Spleen (tissue), 11 donors: ENCODE measurements around the gene NPDC1. TPM values are rescaled to one million over a fixed set of nuclear protein-coding genes. Genes with fewer than 3 reads are reported as not detected.
A peak's percentile ranks its signal among the peaks of the same experiment; 100 is the strongest.

Source experiments
- DNase-seq: peaks from one replicate; pipeline ENCODE4 v3.0.0-alpha.2; 2020
- H3K27ac ChIP-seq, 8 donors: fragments of 200-600 bp; sonication (generic) in 7 of 8; 1 replicate in 4 of 8; 2 replicates in 4 of 8; pipeline versions ENCODE4 v1.5.0 to v1.8.0; 2016 to 2021; ENCODE audit warnings: inconsistent platforms in 4 of 8, mild to moderate bottlenecking in 4 of 8, moderate library complexity in 1 of 8
- H3K27me3 ChIP-seq, 7 donors: fragments of 200-600 bp; sonication (generic) in 6 of 7; replicated peaks in 1 of 7; 1 replicate in 4 of 7; 2 replicates in 3 of 7; pipeline versions ENCODE4 v1.5.0 to v1.8.0; 2016 to 2021; ENCODE audit warnings: inconsistent platforms in 3 of 7, mild to moderate bottlenecking in 1 of 7
- H3K36me3 ChIP-seq, 6 donors: fragments of 200-600 bp; sonication (generic) in 5 of 6; 1 replicate in 4 of 6; 2 replicates in 2 of 6; pipeline versions ENCODE4 v1.5.0 to v1.8.0; 2016 to 2021; ENCODE audit warnings: inconsistent platforms in 2 of 6
- H3K4me1 ChIP-seq, 6 donors: fragments of 200-600 bp; sonication (generic) in 5 of 6; 1 replicate in 3 of 6; 2 replicates in 3 of 6; pipeline versions ENCODE4 v1.5.0 to v1.8.0; 2016 to 2021; ENCODE audit warnings: inconsistent platforms in 3 of 6
- H3K4me3 ChIP-seq, 8 donors: fragments of 200-600 bp; sonication (generic) in 7 of 8; 1 replicate in 4 of 8; 2 replicates in 4 of 8; pipeline versions ENCODE4 v1.5.0 to v1.8.0; 2016 to 2021; ENCODE audit warnings: inconsistent platforms in 4 of 8, mild to moderate bottlenecking in 4 of 8, moderate library complexity in 2 of 8
- H3K9me3 ChIP-seq, 8 donors: fragments of 200-600 bp; sonication (generic) in 7 of 8; 1 replicate in 4 of 8; 2 replicates in 4 of 8; pipeline versions ENCODE4 v1.5.0 to v1.8.0; 2016 to 2021; ENCODE audit warnings: inconsistent platforms in 4 of 8
- CTCF ChIP-seq, 11 experiments: fragments of 200-600 bp in 7 of 11; fragments of 450-650 bp in 4 of 11; sonication (generic) in 4 of 11; IDR thresholded peaks in 8 of 11; conservative IDR thresholded peaks in 3 of 11; 1 replicate in 7 of 11; 2 replicates in 4 of 11; pipeline versions ENCODE4 v1.4.0 to v1.8.0; 2016 to 2021; ENCODE audit warnings: antibody characterized with exemption in 11 of 11, inconsistent platforms in 4 of 11, mild to moderate bottlenecking in 1 of 11
- POLR2A ChIP-seq, 3 donors: fragments of 450-650 bp; IDR thresholded peaks; one replicate each; pipeline ENCODE4 v1.5.1; 2017; ENCODE audit warnings: antibody characterized with exemption in 3 of 3, mild to moderate bottlenecking in 1 of 3
- POLR2AphosphoS5 ChIP-seq, 3 donors: sonication (generic); formaldehyde crosslinking; IDR thresholded peaks; one replicate each; pipeline ENCODE4 v1.5.1; 2017; ENCODE audit warnings: antibody characterized with exemption in 3 of 3
- WGBS, 5 donors: extraction: QIAGEN DNeasy Blood & Tissue Kit in 3 of 5; methylation state at CpG; one replicate each; pipeline versions ENCODE4 v1.1.5 to v1.1.7; 2013 to 2018; 5-methylcytosine and 5-hydroxymethylcytosine counted together
- intact Hi-C: fragments of 100-400 bp; cut with DNase I; formaldehyde crosslinking; loops from one replicate; pipeline ENCODE4 v1.15.0; 2023; ENCODE audit warnings: low total_unique reads
- polyA plus RNA-seq, 3 donors: library from polyadenylated mRNA; stranded (reverse); fragments of 200-250 nt; gene quantifications; one replicate each; pipeline ENCODE4 v1.2.1, GENCODE V29; 2013
- total RNA-seq, 7 donors: library from RNA; depleted of rRNA in 3 of 7; stranded (reverse); fragments of >200 nt in 3 of 7; fragmentation: NEBNext Ultra II Directional in 4 of 7; extraction: Animal tissue kit (Norgen Biotek cat#: 25700) in 4 of 7; gene quantifications; one replicate each; pipeline versions ENCODE4 v1.1.0 to v1.2.1, GENCODE V29; 2016 to 2021
- donor health status: healthy with polysubstance abuse.
- donor health status: DM: no; HTN: no; CAD: no; lungs with moderate emphysema.
- donor health status: DM: no; HTN: no; CAD: no.
- donor health status: Bipolar disorder and iron deficiency.
- donor health status: healthy.
- donor health status: DM: no; HTN: no; CAD: no.
- donor health status: DM: yes; HTN: yes; CAD: no.

Gene NPDC1
- total and polyA plus RNA-seq, 10 donors, result 86.3 to 358 (median 132) TPM

GRCh38 chr9:136995362-136995761 is 50.6 kb downstream of the NPDC1 start:
- WGBS, 5 donors, result 44 to 68% (median 46%) methylated on average over 25 to 30 of the region's 30 CpGs
- no peak for DNase-seq
- Histone ChIP-seq H3K4me1 (peaks cover 53 to 92% (median 88%) of the 10 kb centered on the region in 6 donors), H3K27me3 (peaks cover 0 to 30% (median 0%) of the 10 kb centered on the region in 7 donors), H3K4me3 (peak overlapping the region in 3 of 8 donors; percentile 27 to 63 (median 30)), H3K9me3 (no peaks in the 10 kb centered on the region), H3K27ac (peak overlapping the region in 6 of 8 donors; percentile 39 to 89 (median 81)), H3K36me3 (peaks cover 0 to 21% (median 4%) of the 10 kb centered on the region in 6 donors)
- TF ChIP-seq POLR2AphosphoS5 (IDR thresholded peaks at IDR 0.05) (peak in 2 of 3 donors; percentile 6 to 59), CTCF (IDR thresholded peaks at IDR 0.05 in 8 of 11, conservative IDR thresholded peaks at IDR 0.05 in 3 of 11) (no peak)
- intact Hi-C loops, result no loop called here

GRCh38 chr9:136994888-136995230 is 51.1 kb downstream of the NPDC1 start:
- no peak for DNase-seq
- intact Hi-C loops, result no loop called here
- Histone ChIP-seq H3K36me3 (peaks cover 0 to 21% (median 4%) of the 10 kb centered on the region in 6 donors), H3K9me3 (no peaks in the 10 kb centered on the region), H3K27ac (peak overlapping the region in 3 of 8 donors; percentile 84 to 89 (median 86)), H3K27me3 (peaks cover 0 to 30% (median 0%) of the 10 kb centered on the region in 7 donors), H3K4me1 (peaks cover 48 to 87% (median 83%) of the 10 kb centered on the region in 6 donors), H3K4me3 (peak overlapping the region in 1 of 8 donors; percentile 63)
- TF ChIP-seq CTCF (IDR thresholded peaks at IDR 0.05 in 8 of 11, conservative IDR thresholded peaks at IDR 0.05 in 3 of 11) (no peak), POLR2A (IDR thresholded peaks at IDR 0.05) (no peak), POLR2AphosphoS5 (IDR thresholded peaks at IDR 0.05) (peak in 2 of 3 donors; percentile 5 to 6)
- WGBS, 5 donors, result 39 to 68% (median 52%) methylated on average over 5 to 40 of the region's 40 CpGs

- peak in 1 of 3 donors; percentile 10 for TF ChIP-seq POLR2AphosphoS5 (IDR thresholded peaks at IDR 0.05)
- TF ChIP-seq CTCF (IDR thresholded peaks at IDR 0.05 in 8 of 11, conservative IDR thresholded peaks at IDR 0.05 in 3 of 11), result no peak
- no peak for TF ChIP-seq POLR2A (IDR thresholded peaks at IDR 0.05)
- H3K4me1 ChIP-seq, result peaks cover 43 to 82% (median 78%) of the 10 kb centered on the region in 6 donors
- peak overlapping the region in 1 of 8 donors; percentile 96 for H3K4me3 ChIP-seq
- WGBS, 5 donors, result 71 to 91% (median 78%) methylated on average over 9 to 54 of the region's 54 CpGs
- H3K36me3 ChIP-seq, result peaks cover 0 to 21% (median 4%) of the 10 kb centered on the region in 6 donors
- DNase-seq, result no peak
- peak overlapping the region in 2 of 8 donors; percentile 17 to 94 for H3K27ac ChIP-seq
- no peaks in the 10 kb centered on the region for H3K9me3 ChIP-seq
- intact Hi-C loops, result no loop called here
- H3K27me3 ChIP-seq, result peaks cover 0 to 30% (median 0%) of the 10 kb centered on the region in 7 donors
Observed at GRCh38 chr9:136994180-136994887, 51.6 kb downstream of the NPDC1 start.

- peaks cover 0 to 21% (median 4%) of the 10 kb centered on the region in 6 donors for H3K36me3 ChIP-seq
- TF ChIP-seq POLR2AphosphoS5 (IDR thresholded peaks at IDR 0.05) (no peak), POLR2A (IDR thresholded peaks at IDR 0.05) (no peak), CTCF (IDR thresholded peaks at IDR 0.05 in 8 of 11, conservative IDR thresholded peaks at IDR 0.05 in 3 of 11) (no peak)
- 4 to 54% (median 45%) methylated on average over 5 to 18 of the region's 18 CpGs for WGBS, 5 donors
- intact Hi-C loops, result no loop called here
- no peaks in the 10 kb centered on the region for H3K9me3 ChIP-seq
- peak overlapping the region; percentile 50 to 96 (median 78) for H3K4me3 ChIP-seq
- peaks cover 0 to 30% (median 0%) of the 10 kb centered on the region in 7 donors for H3K27me3 ChIP-seq
- peak; percentile 84 for DNase-seq
- H3K27ac ChIP-seq, result peak overlapping the region; percentile 87 to 94 (median 92)
- peaks cover 32 to 68% (median 63%) of the 10 kb centered on the region in 6 donors for H3K4me1 ChIP-seq
Observed at GRCh38 chr9:136992819-136993369, 53.1 kb downstream of the NPDC1 start.
